ENCODE data around the gene LMAN1L. TPM values are rescaled to one million over a fixed set of nuclear protein-coding genes. Genes with fewer than 3 reads are reported as not detected.

The LMAN1L gene
- total and polyA plus RNA-seq, 2 experiments from 2014 or later: not detected

- no peaks in the 10 kb centered on the region for H3K27me3 ChIP-seq
- H3K9me3 ChIP-seq (ENCODE audit: low read depth): no peaks in the 10 kb centered on the region
Measured at GRCh38 chr15:74789171-74789631, 23.4 kb upstream of the LMAN1L start.

GRCh38 chr15:74789741-74790079, 22.9 kb upstream of the LMAN1L start:
- Histone ChIP-seq H3K9me2 (replicated peaks; ENCODE audit: insufficient read depth) (no peaks in the 10 kb centered on the region), H3K27me3 (no peaks in the 10 kb centered on the region), H3K36me3 (replicated peaks; ENCODE audit: insufficient read depth, low read depth) (no peaks in the 10 kb centered on the region), H3K4me3 (no peak overlapping the region), H2AFZ (no peak overlapping the region), H3K4me2 (peak overlapping the region; percentile 67), H3K79me2 (peaks cover 95% of the 10 kb centered on the region), H3K9me3 (ENCODE audit: low read depth) (no peaks in the 10 kb centered on the region), H3K4me1 (ENCODE audit: insufficient read depth) (peaks cover 30% of the 10 kb centered on the region), H4K20me1 (ENCODE audit: insufficient read depth, poor library complexity, severe bottlenecking) (peaks cover 79% of the 10 kb centered on the region), H3K27ac (peak overlapping the region; percentile 69)
- no peak for TF ChIP-seq EZH2 (IDR thresholded peaks at IDR 0.05; ENCODE audit: borderline replicate concordance)
- TF ChIP-seq CTCF (IDR thresholded peaks at IDR 0.05; ENCODE audit: poor library complexity): no peak
- no peak for TF ChIP-seq EZH2phosphoT487 (IDR thresholded peaks at IDR 0.05; ENCODE audit: low read depth, severe bottlenecking, unreplicated experiment)
- WGBS (ENCODE audit: low lambda C conversion rate, missing lambda C conversion rate): 76% methylated on average over 3 of the region's 3 CpGs
- DNase-seq (ENCODE audit: low spot score): no peak

More at GRCh38 chr15:74789171-74789631, 23.4 kb upstream of the LMAN1L start:
- peaks cover 84% of the 10 kb centered on the region for H4K20me1 ChIP-seq (ENCODE audit: insufficient read depth, poor library complexity, severe bottlenecking)
- H2AFZ ChIP-seq: no peak overlapping the region
- H3K27ac ChIP-seq: no peak overlapping the region
- H3K79me2 ChIP-seq: peaks cover 96% of the 10 kb centered on the region
- no peaks in the 10 kb centered on the region for H3K36me3 ChIP-seq (replicated peaks; ENCODE audit: insufficient read depth, low read depth)
- no peak overlapping the region for H3K4me3 ChIP-seq
- peaks cover 32% of the 10 kb centered on the region for H3K4me1 ChIP-seq (ENCODE audit: insufficient read depth)
- TF ChIP-seq EZH2phosphoT487 (IDR thresholded peaks at IDR 0.05; ENCODE audit: low read depth, severe bottlenecking, unreplicated experiment) (no peak), CTCF (IDR thresholded peaks at IDR 0.05; ENCODE audit: poor library complexity) (no peak), EZH2 (IDR thresholded peaks at IDR 0.05; ENCODE audit: borderline replicate concordance) (no peak)
- WGBS (ENCODE audit: low lambda C conversion rate, missing lambda C conversion rate): 77% methylated on average over 14 of the region's 14 CpGs
- no peaks in the 10 kb centered on the region for H3K9me2 ChIP-seq (replicated peaks; ENCODE audit: insufficient read depth)
- DNase-seq (ENCODE audit: low spot score): peak; percentile 47
- H3K4me2 ChIP-seq: peak overlapping the region; percentile 67

GRCh38 chr15:74790080-74790916, 22.3 kb upstream of the LMAN1L start:
- H3K4me2 ChIP-seq: peak overlapping the region; percentile 67
- H3K4me3 ChIP-seq: no peak overlapping the region
- WGBS (ENCODE audit: low lambda C conversion rate, missing lambda C conversion rate): 83% methylated on average over 15 of the region's 15 CpGs
- no peaks in the 10 kb centered on the region for H3K9me2 ChIP-seq (replicated peaks; ENCODE audit: insufficient read depth)
- H3K79me2 ChIP-seq: peaks cover 95% of the 10 kb centered on the region
- no peaks in the 10 kb centered on the region for H3K27me3 ChIP-seq
- no peaks in the 10 kb centered on the region for H3K36me3 ChIP-seq (replicated peaks; ENCODE audit: insufficient read depth, low read depth)
- peaks cover 30% of the 10 kb centered on the region for H3K4me1 ChIP-seq (ENCODE audit: insufficient read depth)
- no peak for TF ChIP-seq EZH2 (IDR thresholded peaks at IDR 0.05; ENCODE audit: borderline replicate concordance)
- no peak for TF ChIP-seq CTCF (IDR thresholded peaks at IDR 0.05; ENCODE audit: poor library complexity)
- no peak for TF ChIP-seq EZH2phosphoT487 (IDR thresholded peaks at IDR 0.05; ENCODE audit: low read depth, severe bottlenecking, unreplicated experiment)
- H3K27ac ChIP-seq: peak overlapping the region; percentile 69
- peak; percentile 49 for DNase-seq (ENCODE audit: low spot score)
- H4K20me1 ChIP-seq (ENCODE audit: insufficient read depth, poor library complexity, severe bottlenecking): peaks cover 77% of the 10 kb centered on the region
- H2AFZ ChIP-seq: no peak overlapping the region
- H3K9me3 ChIP-seq (ENCODE audit: low read depth): no peaks in the 10 kb centered on the region
